Upper lobe of left lung (tissue), 6 donors: Measurements from ENCODE around the gene ANKS1B. TPM values are rescaled to one million over a fixed set of nuclear protein-coding genes. Genes with fewer than 3 reads are reported as not detected.

Experiments used
- ATAC-seq, 2 donors: fragments of 200-7000 bp; cut with Tn5 transposase; one replicate each; pipeline ENCODE4 v1.9.1; 2022; ENCODE audit warnings: mild to moderate bottlenecking in 2 of 2, moderate library complexity in 2 of 2; ENCODE audit not compliant: low FRiP score in 2 of 2
- DNase-seq, 2 donors: peaks; one replicate each; pipeline ENCODE4 v3.0.0-alpha.2; 2019 to 2020
- H3K27ac ChIP-seq, 4 donors: fragments of 200-600 bp; sonication (generic); one replicate each; pipeline ENCODE4 v1.5.1; 2016 to 2019
- H3K27me3 ChIP-seq, 4 donors: fragments of 200-600 bp; sonication (generic); one replicate each; pipeline ENCODE4 v1.5.1; 2017 to 2019
- H3K36me3 ChIP-seq, 4 donors: fragments of 200-600 bp; sonication (generic); one replicate each; pipeline ENCODE4 v1.5.1; 2016 to 2019
- H3K4me1 ChIP-seq, 4 donors: fragments of 200-600 bp; sonication (generic); one replicate each; pipeline ENCODE4 v1.5.1; 2018 to 2019
- H3K4me3 ChIP-seq, 4 donors: fragments of 200-600 bp; sonication (generic); one replicate each; pipeline ENCODE4 v1.5.1; 2017 to 2019; ENCODE audit warnings: mild to moderate bottlenecking in 2 of 4, moderate library complexity in 1 of 4
- H3K9me3 ChIP-seq, 4 donors: fragments of 200-600 bp; sonication (generic); one replicate each; pipeline ENCODE4 v1.5.1; 2018 to 2019
- CTCF ChIP-seq, 6 experiments: fragments of 450-650 bp in 4 of 6; fragments of 200-600 bp in 2 of 6; sonication (generic) in 2 of 6; IDR thresholded peaks; one replicate each; pipeline ENCODE4 v1.5.1; 2016 to 2019; ENCODE audit warnings: antibody characterized with exemption in 6 of 6
- EP300 ChIP-seq, 4 donors: sonication (generic); formaldehyde crosslinking; IDR thresholded peaks; one replicate each; pipeline ENCODE4 v1.5.1; 2017; ENCODE audit warnings: antibody characterized with exemption in 4 of 4, control low read depth in 2 of 4
- POLR2A ChIP-seq, 4 donors: fragments of 450-650 bp; IDR thresholded peaks; one replicate each; pipeline ENCODE4 v1.5.1; 2016 to 2017; ENCODE audit warnings: antibody characterized with exemption in 4 of 4, mild to moderate bottlenecking in 2 of 4
- POLR2AphosphoS5 ChIP-seq, 2 donors: sonication (generic); formaldehyde crosslinking; IDR thresholded peaks; one replicate each; pipeline ENCODE4 v1.5.1; 2017; ENCODE audit warnings: antibody characterized with exemption in 2 of 2
- WGBS, 2 donors: methylation state at CpG; one replicate each; pipeline ENCODE4 v1.1.5; 2017 to 2018; 5-methylcytosine and 5-hydroxymethylcytosine counted together
- total RNA-seq, 6 donors: library from RNA; depleted of rRNA in 4 of 6; stranded (reverse); fragments of >200 nt in 4 of 6; gene quantifications; one replicate each; pipeline versions ENCODE4 v1.1.0 to v1.2.1, GENCODE V29; 2016 to 2021
- donor health status: DM: no; HTN: no; CAD: no; lungs with moderate emphysema.
- donor health status: DM: no; HTN: yes; CAD: no; lungs with severe emphysema.

The ANKS1B gene
- total RNA-seq, 6 donors from 2014 or later, result 5.1 to 23.7 (median 7.2) TPM

GRCh38 chr12:99996095-99996494, 11.4 kb upstream of the ANKS1B start:
- WGBS, 2 donors, result 59 to 61% methylated on average over 6 of the region's 6 CpGs
- H3K4me1 ChIP-seq, result no peaks in the 10 kb centered on the region
- H3K27me3 ChIP-seq, result no peaks in the 10 kb centered on the region
- DNase-seq, result no peak
- H3K36me3 ChIP-seq, result no peaks in the 10 kb centered on the region
- H3K4me3 ChIP-seq, result no peak overlapping the region
- H3K9me3 ChIP-seq, result peaks cover 0 to 7% (median 0%) of the 10 kb centered on the region in 4 donors
- H3K27ac ChIP-seq, result no peak overlapping the region
- TF ChIP-seq POLR2A (IDR thresholded peaks at IDR 0.05) (no peak), CTCF (IDR thresholded peaks at IDR 0.05) (no peak), EP300 (IDR thresholded peaks at IDR 0.05) (no peak), POLR2AphosphoS5 (IDR thresholded peaks at IDR 0.05) (no peak)
- no peak for ATAC-seq

GRCh38 chr12:99985631-99986030, 895 bp upstream of the ANKS1B start:
- Histone ChIP-seq H3K9me3 (no peaks in the 10 kb centered on the region), H3K36me3 (no peaks in the 10 kb centered on the region), H3K4me1 (peaks cover 0 to 17% (median 7%) of the 10 kb centered on the region in 4 donors), H3K27me3 (no peaks in the 10 kb centered on the region), H3K27ac (no peak overlapping the region), H3K4me3 (peak overlapping the region in 3 of 4 donors; percentile 58 to 67 (median 61))
- TF ChIP-seq POLR2AphosphoS5 (IDR thresholded peaks at IDR 0.05) (no peak), POLR2A (IDR thresholded peaks at IDR 0.05) (no peak), CTCF (IDR thresholded peaks at IDR 0.05) (no peak), EP300 (IDR thresholded peaks at IDR 0.05) (no peak)
- DNase-seq (no peak), ATAC-seq (no peak)
- WGBS, 2 donors, result 46 to 75% methylated on average over 3 of the region's 3 CpGs

- Histone ChIP-seq H3K4me3 (peak overlapping the region in 3 of 4 donors; percentile 58 to 67 (median 61)), H3K27ac (peak overlapping the region in 2 of 4 donors; percentile 28 to 67), H3K36me3 (no peaks in the 10 kb centered on the region), H3K27me3 (no peaks in the 10 kb centered on the region), H3K9me3 (no peaks in the 10 kb centered on the region), H3K4me1 (peaks cover 0 to 17% (median 7%) of the 10 kb centered on the region in 4 donors)
- ATAC-seq (no peak), DNase-seq (no peak)
- TF ChIP-seq POLR2A (IDR thresholded peaks at IDR 0.05) (no peak), EP300 (IDR thresholded peaks at IDR 0.05) (no peak), POLR2AphosphoS5 (IDR thresholded peaks at IDR 0.05) (no peak), CTCF (IDR thresholded peaks at IDR 0.05) (no peak)
- WGBS, 2 donors, result 4% methylated on average over 9 to 10 of the region's 10 CpGs
These were observed 414 bp upstream of the ANKS1B start for GRCh38 chr12:99985129-99985570.

GRCh38 chr12:99983456-99984258, 1.1 kb downstream of the ANKS1B start:
- H3K27ac ChIP-seq, result peak overlapping the region in 1 of 4 donors; percentile 63

More at GRCh38 chr12:99983456-99984258, 1.1 kb downstream of the ANKS1B start:
- Histone ChIP-seq H3K4me3 (peak overlapping the region in 3 of 4 donors; percentile 58 to 61 (median 60)), H3K9me3 (no peaks in the 10 kb centered on the region), H3K4me1 (peaks cover 0 to 17% (median 7%) of the 10 kb centered on the region in 4 donors), H3K36me3 (no peaks in the 10 kb centered on the region), H3K27me3 (no peaks in the 10 kb centered on the region)
- WGBS, 2 donors, result 31 to 53% methylated on average over 16 to 20 of the region's 20 CpGs
- DNase-seq (no peak), ATAC-seq (peak in 1 of 2 donors; percentile 8)
- no peak for TF ChIP-seq EP300 (IDR thresholded peaks at IDR 0.05)
- no peak for TF ChIP-seq CTCF (IDR thresholded peaks at IDR 0.05)
- no peak for TF ChIP-seq POLR2A (IDR thresholded peaks at IDR 0.05)
- TF ChIP-seq POLR2AphosphoS5 (IDR thresholded peaks at IDR 0.05), result no peak
